ENCODE data around the gene SEMG1.

SEMG1 gene

GRCh38 chr20:45206725-45207124 is at the start of gene SEMG1:
TSS of gene SEMG1 (plus strand) at chr20:45207033. CDS start at chr20:45207054, 21 bp downstream.
- in situ Hi-C loops (cut with MboI; ENCODE audit: low sequenced_read_pairs), result no loop called here

GRCh38 chr20:45157962-45158361 is 48.9 kb upstream of the SEMG1 start:
- in situ Hi-C loops (cut with MboI; ENCODE audit: low sequenced_read_pairs), result no loop called here

GRCh38 chr20:45163083-45163803 is 43.6 kb upstream of the SEMG1 start:
- in situ Hi-C loops (cut with MboI; ENCODE audit: low sequenced_read_pairs), result no loop called here

GRCh38 chr20:45164906-45165305 is 41.9 kb upstream of the SEMG1 start:
- in situ Hi-C loops (cut with MboI; ENCODE audit: low sequenced_read_pairs), result no loop called here

GRCh38 chr20:45173522-45173921 is 33.3 kb upstream of the SEMG1 start:
- in situ Hi-C loops (cut with MboI; ENCODE audit: low sequenced_read_pairs), result no loop called here

GRCh38 chr20:45174434-45175364 is 32.1 kb upstream of the SEMG1 start, which contains the start of gene PI3:
TSS of gene PI3 (plus strand) at chr20:45174902. CDS start at chr20:45174923, 21 bp downstream.
- in situ Hi-C loops (cut with MboI; ENCODE audit: low sequenced_read_pairs), result no loop called here

- in situ Hi-C loops (cut with MboI; ENCODE audit: low sequenced_read_pairs), result no loop called here
These were observed 30.1 kb upstream of the SEMG1 start for GRCh38 chr20:45176526-45177267.

- in situ Hi-C loops (cut with MboI; ENCODE audit: low sequenced_read_pairs), result no loop called here
These were observed 27.7 kb upstream of the SEMG1 start for GRCh38 chr20:45179166-45179565.

- in situ Hi-C loops (cut with MboI; ENCODE audit: low sequenced_read_pairs), result no loop called here
These were observed 25.2 kb upstream of the SEMG1 start for GRCh38 chr20:45181639-45182038.

- in situ Hi-C loops (cut with MboI; ENCODE audit: low sequenced_read_pairs), result no loop called here
These were observed 23.7 kb upstream of the SEMG1 start for GRCh38 chr20:45183084-45183483.

- in situ Hi-C loops (cut with MboI; ENCODE audit: low sequenced_read_pairs), result no loop called here
These were observed 19.1 kb upstream of the SEMG1 start for GRCh38 chr20:45187693-45188092.

GRCh38 chr20:45189067-45189609 is 17.7 kb upstream of the SEMG1 start:
- in situ Hi-C loops (cut with MboI; ENCODE audit: low sequenced_read_pairs), result no loop called here

GRCh38 chr20:45189861-45190260 is 17.0 kb upstream of the SEMG1 start:
- in situ Hi-C loops (cut with MboI; ENCODE audit: low sequenced_read_pairs), result no loop called here

- in situ Hi-C loops (cut with MboI; ENCODE audit: low sequenced_read_pairs), result no loop called here
These were observed 14.9 kb upstream of the SEMG1 start for GRCh38 chr20:45191926-45192325.

- in situ Hi-C loops (cut with MboI; ENCODE audit: low sequenced_read_pairs), result no loop called here
These were observed 13.5 kb upstream of the SEMG1 start for GRCh38 chr20:45193331-45193730.

- in situ Hi-C loops (cut with MboI; ENCODE audit: low sequenced_read_pairs), result no loop called here
These were observed 3.1 kb downstream of the SEMG1 start for GRCh38 chr20:45209924-45210323.

GRCh38 chr20:45211569-45212474 is 5.0 kb downstream of the SEMG1 start:
- in situ Hi-C loops (cut with MboI; ENCODE audit: low sequenced_read_pairs), result no loop called here

- in situ Hi-C loops (cut with MboI; ENCODE audit: low sequenced_read_pairs), result no loop called here
These were observed 6.0 kb downstream of the SEMG1 start for GRCh38 chr20:45212836-45213235.

- in situ Hi-C loops (cut with MboI; ENCODE audit: low sequenced_read_pairs), result no loop called here
These were observed 11.3 kb downstream of the SEMG1 start for GRCh38 chr20:45218124-45218523.

- in situ Hi-C loops (cut with MboI; ENCODE audit: low sequenced_read_pairs), result no loop called here
These were observed 11.8 kb downstream of the SEMG1 start for GRCh38 chr20:45218636-45219035.
